Hepatocyte (in vitro differentiated cells): ENCODE measurements around the gene ANKRD17. TPM values are rescaled to one million over a fixed set of nuclear protein-coding genes. Genes with fewer than 3 reads are reported as not detected.

Experiments used
- DNase-seq: peaks from one replicate; pipeline ENCODE4 v3.0.0-alpha.2; 2016; ENCODE audit warnings: low spot score
- H2AFZ ChIP-seq: fragments of 200-600 bp; sonication (generic); 2 replicates; pipeline ENCODE4 v1.6.0; 2016; ENCODE audit warnings: antibody characterized with exemption, mild to moderate bottlenecking
- H3K27ac ChIP-seq: fragments of 200-600 bp; sonication (generic); 2 replicates; pipeline ENCODE4 v1.5.1; 2016; ENCODE audit warnings: mild to moderate bottlenecking
- H3K27me3 ChIP-seq: fragments of 200-600 bp; sonication (generic); 2 replicates; pipeline ENCODE4 v1.6.1; 2016
- H3K36me3 ChIP-seq: fragments of 200-600 bp; sonication (generic); replicated peaks from 2 replicates; pipeline ENCODE4 v1.5.1; 2016; ENCODE audit warnings: low read depth; ENCODE audit not compliant: insufficient read depth
- H3K4me1 ChIP-seq: fragments of 200-600 bp; sonication (generic); 2 replicates; pipeline ENCODE4 v1.5.1; 2016; ENCODE audit warnings: mild to moderate bottlenecking, moderate library complexity; ENCODE audit not compliant: insufficient read depth
- H3K4me2 ChIP-seq: fragments of 200-600 bp; sonication (generic); 2 replicates; pipeline ENCODE4 v1.6.0; 2016
- H3K4me3 ChIP-seq: fragments of 200-600 bp; sonication (generic); 2 replicates; pipeline ENCODE4 v1.5.1; 2016; ENCODE audit warnings: mild to moderate bottlenecking
- H3K79me2 ChIP-seq: fragments of 200-600 bp; sonication (generic); 2 replicates; pipeline ENCODE4 v1.6.0; 2017; ENCODE audit warnings: mild to moderate bottlenecking
- H3K9me2 ChIP-seq: fragments of 200-600 bp; sonication (generic); replicated peaks from 2 replicates; pipeline ENCODE4 v1.6.0; 2017; ENCODE audit warnings: mild to moderate bottlenecking; ENCODE audit not compliant: insufficient read depth
- H3K9me3 ChIP-seq: fragments of 200-600 bp; sonication (generic); 2 replicates; pipeline ENCODE4 v1.5.1; 2016; ENCODE audit warnings: low read depth, mild to moderate bottlenecking
- H4K20me1 ChIP-seq: fragments of 200-600 bp; sonication (generic); 2 replicates; pipeline ENCODE4 v1.6.0; 2016; ENCODE audit warnings: mild to moderate bottlenecking; ENCODE audit not compliant: insufficient read depth, poor library complexity, severe bottlenecking
- EZH2 ChIP-seq: fragments of 200-600 bp; sonication (generic); IDR thresholded peaks from 2 replicates; pipeline ENCODE4 v1.6.1; 2016; ENCODE audit warnings: antibody characterized with exemption, mild to moderate bottlenecking, borderline replicate concordance
- EZH2phosphoT487 ChIP-seq: fragments of 200-600 bp; sonication (generic); IDR thresholded peaks from one replicate; pipeline ENCODE4 v1.6.1; 2018; ENCODE audit warnings: antibody characterized with exemption, mild to moderate bottlenecking, low read depth, moderate library complexity; ENCODE audit not compliant: unreplicated experiment, severe bottlenecking
- WGBS: methylation state at CpG from one replicate; pipeline ENCODE4 v1.1.6; 2016; ENCODE audit warnings: low lambda C conversion rate; ENCODE audit errors: missing lambda C conversion rate; 5-methylcytosine and 5-hydroxymethylcytosine counted together
- polyA plus RNA-seq: library from polyadenylated mRNA; unstranded; fragments of >200 nt; fragmentation: Nextera tagmentation; extraction: Ambion mirVana; gene quantifications from 2 replicates; pipeline ENCODE4 v1.2.1, GENCODE V29; 2016
- total RNA-seq: library from RNA; depleted of rRNA; stranded (reverse); fragments of >200 nt; gene quantifications from 2 replicates; pipeline ENCODE4 v1.2.3, GENCODE V29; 2014
- TF ChIP-seq, protein P1 (sequence below): fragments of 200-600 bp; sonication (generic); IDR thresholded peaks from 2 replicates; pipeline ENCODE4 v1.5.1; 2016; ENCODE audit warnings: antibody characterized with exemption, mild to moderate bottlenecking; ENCODE audit not compliant: poor library complexity

Gene ANKRD17
- total and polyA plus RNA-seq, 2 experiments from 2014 or later = 31.8 to 55.8 TPM

DNA sequence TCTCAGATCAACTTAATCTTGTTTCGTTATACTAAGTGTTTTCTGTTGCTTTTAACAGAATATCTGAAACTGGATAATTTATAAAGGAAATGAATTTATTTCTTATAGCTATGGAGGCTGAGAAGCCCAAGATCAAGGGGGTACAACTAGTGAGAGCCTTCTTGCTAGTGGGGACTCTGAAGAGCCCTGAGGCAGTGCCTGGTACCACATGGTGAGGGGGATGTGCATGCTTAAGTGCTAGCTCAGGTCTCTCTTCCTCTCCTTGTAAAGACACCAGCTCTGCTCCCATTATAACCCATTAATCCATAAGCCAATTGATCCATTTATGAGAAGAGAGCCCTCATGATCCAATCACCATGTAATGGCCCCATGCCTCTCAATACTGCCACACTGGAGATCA is 207.0 kb downstream of the ANKRD17 start:
- no peaks in the 10 kb centered on the region for H3K36me3 ChIP-seq
- H2AFZ ChIP-seq = no peak overlapping the region
- no peaks in the 10 kb centered on the region for H3K4me1 ChIP-seq
- no peaks in the 10 kb centered on the region for H3K79me2 ChIP-seq
- no peak overlapping the region for H3K4me2 ChIP-seq
- H4K20me1 ChIP-seq = no peaks in the 10 kb centered on the region
- H3K9me2 ChIP-seq = no peaks in the 10 kb centered on the region
- no peaks in the 10 kb centered on the region for H3K9me3 ChIP-seq
- 100% methylated on average over 1 of the region's 1 CpG for WGBS
- no peaks in the 10 kb centered on the region for H3K27me3 ChIP-seq
- H3K4me3 ChIP-seq = no peak overlapping the region
- no peak overlapping the region for H3K27ac ChIP-seq
- no peak for DNase-seq
- TF ChIP-seq, protein P1, sequence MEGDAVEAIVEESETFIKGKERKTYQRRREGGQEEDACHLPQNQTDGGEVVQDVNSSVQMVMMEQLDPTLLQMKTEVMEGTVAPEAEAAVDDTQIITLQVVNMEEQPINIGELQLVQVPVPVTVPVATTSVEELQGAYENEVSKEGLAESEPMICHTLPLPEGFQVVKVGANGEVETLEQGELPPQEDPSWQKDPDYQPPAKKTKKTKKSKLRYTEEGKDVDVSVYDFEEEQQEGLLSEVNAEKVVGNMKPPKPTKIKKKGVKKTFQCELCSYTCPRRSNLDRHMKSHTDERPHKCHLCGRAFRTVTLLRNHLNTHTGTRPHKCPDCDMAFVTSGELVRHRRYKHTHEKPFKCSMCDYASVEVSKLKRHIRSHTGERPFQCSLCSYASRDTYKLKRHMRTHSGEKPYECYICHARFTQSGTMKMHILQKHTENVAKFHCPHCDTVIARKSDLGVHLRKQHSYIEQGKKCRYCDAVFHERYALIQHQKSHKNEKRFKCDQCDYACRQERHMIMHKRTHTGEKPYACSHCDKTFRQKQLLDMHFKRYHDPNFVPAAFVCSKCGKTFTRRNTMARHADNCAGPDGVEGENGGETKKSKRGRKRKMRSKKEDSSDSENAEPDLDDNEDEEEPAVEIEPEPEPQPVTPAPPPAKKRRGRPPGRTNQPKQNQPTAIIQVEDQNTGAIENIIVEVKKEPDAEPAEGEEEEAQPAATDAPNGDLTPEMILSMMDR = no peak
- TF ChIP-seq EZH2phosphoT487 (no peak), EZH2 (no peak)

DNA sequence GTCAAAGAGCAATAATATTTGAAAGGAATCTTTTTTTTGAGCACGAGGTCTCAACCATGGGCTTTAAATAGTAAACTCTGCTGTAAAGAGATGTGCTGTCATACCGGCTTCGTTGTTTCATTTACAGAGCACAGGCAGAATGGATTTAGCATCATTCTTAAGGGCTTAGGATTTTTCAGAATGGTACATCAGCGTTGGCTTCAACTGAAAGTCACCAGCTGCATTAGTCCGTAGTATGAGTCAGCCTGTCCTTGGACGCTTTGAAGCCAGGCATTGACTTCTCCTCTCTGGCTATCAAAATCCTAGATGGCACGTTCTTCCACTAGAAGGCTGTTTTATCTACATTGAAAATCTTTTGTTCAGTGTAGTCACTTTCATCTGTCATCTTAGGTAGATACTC is 212.7 kb downstream of the ANKRD17 start:
- Histone ChIP-seq H2AFZ (no peak overlapping the region), H3K4me1 (no peaks in the 10 kb centered on the region), H3K4me3 (no peak overlapping the region), H3K79me2 (no peaks in the 10 kb centered on the region), H4K20me1 (no peaks in the 10 kb centered on the region), H3K27me3 (no peaks in the 10 kb centered on the region), H3K9me3 (no peaks in the 10 kb centered on the region), H3K36me3 (no peaks in the 10 kb centered on the region), H3K9me2 (no peaks in the 10 kb centered on the region), H3K4me2 (no peak overlapping the region), H3K27ac (no peak overlapping the region)
- DNase-seq = no peak
- no peak for TF ChIP-seq EZH2
- TF ChIP-seq EZH2phosphoT487 = no peak
- TF ChIP-seq, protein P1 = no peak
- 84% methylated on average over 7 of the region's 7 CpGs for WGBS

DNA sequence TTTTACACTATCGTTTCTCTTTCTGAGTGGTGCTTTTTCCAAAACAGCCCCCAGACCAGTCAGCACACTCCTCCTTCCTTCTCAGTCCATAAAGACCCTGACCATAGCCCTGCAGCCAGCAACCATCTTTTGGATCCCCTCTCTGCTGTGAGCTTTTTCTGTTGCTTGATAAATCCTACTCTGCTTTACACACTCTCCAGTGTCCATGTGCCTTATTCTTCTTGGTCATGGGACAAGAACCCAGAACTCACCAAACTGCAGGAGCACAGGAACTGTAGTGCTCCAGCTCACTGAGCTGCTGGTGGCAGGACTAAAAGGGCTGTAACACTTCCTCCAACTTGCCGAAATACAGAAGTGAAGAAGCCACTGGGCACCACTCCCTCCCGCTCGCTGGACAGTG is 221.5 kb downstream of the ANKRD17 start:
- no peak overlapping the region for H2AFZ ChIP-seq
- no peak for DNase-seq
- 92% methylated on average over 4 of the region's 4 CpGs for WGBS
- no peaks in the 10 kb centered on the region for H4K20me1 ChIP-seq
- no peak overlapping the region for H3K4me2 ChIP-seq
- H3K4me3 ChIP-seq = no peak overlapping the region
- no peaks in the 10 kb centered on the region for H3K79me2 ChIP-seq
- no peaks in the 10 kb centered on the region for H3K4me1 ChIP-seq
- no peak overlapping the region for H3K27ac ChIP-seq
- H3K9me2 ChIP-seq = no peaks in the 10 kb centered on the region
- TF ChIP-seq EZH2 = no peak
- H3K36me3 ChIP-seq = no peaks in the 10 kb centered on the region
- H3K9me3 ChIP-seq = no peaks in the 10 kb centered on the region
- H3K27me3 ChIP-seq = no peaks in the 10 kb centered on the region

DNA sequence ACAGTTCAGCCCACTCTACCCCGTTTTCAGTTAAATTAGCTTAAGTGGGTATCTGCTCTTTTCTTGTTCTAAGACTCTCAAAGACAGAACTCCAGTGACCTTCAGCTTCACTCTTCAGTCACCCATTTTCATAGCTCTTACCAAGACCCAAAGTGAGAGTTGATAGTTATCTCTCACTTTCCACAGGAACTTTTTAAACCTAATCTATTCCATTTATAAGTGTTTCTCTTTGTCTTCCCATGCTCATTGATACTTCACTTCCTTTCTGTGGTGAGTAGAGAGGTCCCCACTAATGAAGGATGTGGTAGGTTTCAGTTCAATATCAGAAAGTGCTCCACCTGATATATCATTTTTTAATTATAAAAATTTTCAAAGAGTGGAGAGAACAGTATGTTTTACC is 222.5 kb downstream of the ANKRD17 start:
- no peak overlapping the region for H3K4me3 ChIP-seq
- H3K4me2 ChIP-seq = no peak overlapping the region
- no peaks in the 10 kb centered on the region for H3K4me1 ChIP-seq
- H3K9me3 ChIP-seq = no peaks in the 10 kb centered on the region
- no peaks in the 10 kb centered on the region for H3K27me3 ChIP-seq
- no peaks in the 10 kb centered on the region for H3K79me2 ChIP-seq
- H3K9me2 ChIP-seq = no peaks in the 10 kb centered on the region
- H2AFZ ChIP-seq = no peak overlapping the region
- no peaks in the 10 kb centered on the region for H4K20me1 ChIP-seq
- no peak for DNase-seq
- TF ChIP-seq EZH2phosphoT487 (no peak), EZH2 (no peak)
- TF ChIP-seq, protein P1 = no peak
- no peak overlapping the region for H3K27ac ChIP-seq
- WGBS = 95% methylated on average over 1 of the region's 1 CpG
- H3K36me3 ChIP-seq = no peaks in the 10 kb centered on the region
